HepG2 (cell line): Measurements from ENCODE around the gene EFHC2.

Experiments
- CBFB ChIP-seq: sonication (generic); formaldehyde crosslinking; IDR thresholded peaks from 2 replicates; pipeline ENCODE4 v1.4.0; 2020; ENCODE audit warnings: missing genetic modification reagents
- CTCF ChIP-seq: sonication (generic); formaldehyde crosslinking; IDR thresholded peaks from 2 replicates; pipeline ENCODE4 v1.5.0; 2020; ENCODE audit warnings: mild to moderate bottlenecking, missing genetic modification reagents, moderate library complexity
- RBFOX2 ChIP-seq: fragments of 200-400 bp; formaldehyde crosslinking; IDR thresholded peaks from 2 replicates; pipeline ENCODE4 v1.6.1; 2017; ENCODE audit warnings: low read depth, mild to moderate bottlenecking, low read length
- TFE3 ChIP-seq: IDR thresholded peaks from 2 replicates; pipeline ENCODE4 v1.6.1; 2016
- THAP11 ChIP-seq: IDR thresholded peaks from 2 replicates; pipeline ENCODE4 v1.6.1; 2016; ENCODE audit warnings: missing biosample characterization, missing genetic modification reagents
- ZNF18 ChIP-seq: sonication (generic); formaldehyde crosslinking; IDR thresholded peaks from 2 replicates; pipeline ENCODE4 v1.8.0; 2022; ENCODE audit warnings: mild to moderate bottlenecking, missing genetic modification reagents; ENCODE audit not compliant: insufficient replicate concordance
- ZNF644 ChIP-seq: IDR thresholded peaks from 2 replicates; pipeline ENCODE4 v1.6.1; 2016; ENCODE audit warnings: low read depth

GRCh38 chrX:44344687-44345086 lies 1.2 kb upstream of the EFHC2 start:
- TF ChIP-seq ZNF644 (CRISPR knock-in tag) (no peak), CTCF (CRISPR knock-in tag) (no peak), TFE3 (CRISPR knock-in tag) (no peak), CBFB (CRISPR knock-in tag) (no peak), THAP11 (CRISPR knock-in tag) (no peak), ZNF18 (no peak), RBFOX2 (no peak)
